ENCODE data around the gene NCKAP5L. TPM values are rescaled to one million over a fixed set of nuclear protein-coding genes. Genes with fewer than 3 reads are reported as not detected.

The NCKAP5L gene
- total RNA-seq, 1 donor from 2014 or later = 33.4 TPM

DNA sequence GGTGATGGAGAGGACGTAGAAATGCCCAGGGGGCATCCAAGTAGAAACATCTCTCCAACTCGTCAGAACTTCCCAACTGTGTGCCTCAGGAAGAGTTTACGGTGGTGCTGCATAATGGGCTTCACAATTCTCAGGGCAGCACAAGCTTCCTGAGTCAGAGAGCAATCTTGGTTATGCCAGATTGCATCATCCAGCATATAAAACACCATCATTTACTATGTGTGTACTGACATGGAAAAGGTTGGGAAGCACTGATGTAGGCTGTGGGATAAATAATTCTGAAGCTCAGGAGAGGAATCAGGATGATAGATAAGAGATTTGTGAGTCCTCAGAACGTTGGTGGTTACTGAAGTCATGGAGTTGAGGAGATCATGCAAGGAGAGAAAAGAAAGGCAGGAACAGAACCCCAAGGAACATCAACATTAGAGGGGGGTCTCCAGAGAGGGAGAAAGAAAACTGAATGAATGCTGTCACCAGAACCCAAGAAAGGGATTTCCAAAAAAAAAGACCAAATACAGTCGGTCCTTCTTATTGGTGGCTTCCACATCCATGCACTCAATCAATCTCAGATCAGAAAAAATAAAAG lies 4.7 kb upstream of the NCKAP5L start:
- H3K36me3 ChIP-seq = no peaks in the 10 kb centered on the region
- intact Hi-C loops (cut with DNase I) = no loop called here
- TF ChIP-seq, protein P1, sequence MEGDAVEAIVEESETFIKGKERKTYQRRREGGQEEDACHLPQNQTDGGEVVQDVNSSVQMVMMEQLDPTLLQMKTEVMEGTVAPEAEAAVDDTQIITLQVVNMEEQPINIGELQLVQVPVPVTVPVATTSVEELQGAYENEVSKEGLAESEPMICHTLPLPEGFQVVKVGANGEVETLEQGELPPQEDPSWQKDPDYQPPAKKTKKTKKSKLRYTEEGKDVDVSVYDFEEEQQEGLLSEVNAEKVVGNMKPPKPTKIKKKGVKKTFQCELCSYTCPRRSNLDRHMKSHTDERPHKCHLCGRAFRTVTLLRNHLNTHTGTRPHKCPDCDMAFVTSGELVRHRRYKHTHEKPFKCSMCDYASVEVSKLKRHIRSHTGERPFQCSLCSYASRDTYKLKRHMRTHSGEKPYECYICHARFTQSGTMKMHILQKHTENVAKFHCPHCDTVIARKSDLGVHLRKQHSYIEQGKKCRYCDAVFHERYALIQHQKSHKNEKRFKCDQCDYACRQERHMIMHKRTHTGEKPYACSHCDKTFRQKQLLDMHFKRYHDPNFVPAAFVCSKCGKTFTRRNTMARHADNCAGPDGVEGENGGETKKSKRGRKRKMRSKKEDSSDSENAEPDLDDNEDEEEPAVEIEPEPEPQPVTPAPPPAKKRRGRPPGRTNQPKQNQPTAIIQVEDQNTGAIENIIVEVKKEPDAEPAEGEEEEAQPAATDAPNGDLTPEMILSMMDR (IDR thresholded peaks at IDR 0.05) = no peak

DNA sequence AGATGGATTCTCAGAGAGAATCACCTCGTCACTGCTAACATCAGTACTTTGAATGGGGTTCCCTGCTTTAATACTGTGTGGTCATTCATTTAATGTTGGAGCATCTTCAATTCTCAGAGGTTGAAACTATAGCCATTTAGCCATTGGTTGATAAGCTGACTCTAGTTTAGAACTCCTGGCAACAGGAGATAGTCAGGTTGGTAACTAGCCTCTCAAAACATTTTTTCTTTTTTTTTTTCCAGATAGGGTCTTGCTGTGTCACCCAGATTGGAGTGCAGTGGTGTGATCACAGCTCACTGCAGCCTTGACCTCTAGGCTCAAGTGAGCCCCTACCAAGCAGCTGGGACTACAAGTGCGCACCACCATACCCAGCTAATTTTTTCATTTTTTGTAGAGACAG lies 3.5 kb upstream of the NCKAP5L start:
- H3K9me3 ChIP-seq = no peaks in the 10 kb centered on the region
- H3K27me3 ChIP-seq = no peaks in the 10 kb centered on the region
- DNase-seq (ENCODE audit: low spot score in 2 of 2) = no peak
- TF ChIP-seq, protein P1 (IDR thresholded peaks at IDR 0.05) = no peak
- H3K4me1 ChIP-seq = peaks cover 2 to 10% of the 10 kb centered on the region in 2 donors
- intact Hi-C loops (cut with DNase I) = no loop called here
- no peak overlapping the region for H3K4me3 ChIP-seq
- no peaks in the 10 kb centered on the region for H3K36me3 ChIP-seq
- no peak overlapping the region for H3K27ac ChIP-seq

More for the DNA sequence above, 4.7 kb upstream of the NCKAP5L start:
- peaks cover 0 to 6% of the 10 kb centered on the region in 2 donors for H3K4me1 ChIP-seq
- no peaks in the 10 kb centered on the region for H3K9me3 ChIP-seq
- no peak overlapping the region for H3K4me3 ChIP-seq
- no peak overlapping the region for H3K27ac ChIP-seq
- H3K27me3 ChIP-seq = no peaks in the 10 kb centered on the region
- DNase-seq (ENCODE audit: low spot score in 2 of 2) = no peak

DNA sequence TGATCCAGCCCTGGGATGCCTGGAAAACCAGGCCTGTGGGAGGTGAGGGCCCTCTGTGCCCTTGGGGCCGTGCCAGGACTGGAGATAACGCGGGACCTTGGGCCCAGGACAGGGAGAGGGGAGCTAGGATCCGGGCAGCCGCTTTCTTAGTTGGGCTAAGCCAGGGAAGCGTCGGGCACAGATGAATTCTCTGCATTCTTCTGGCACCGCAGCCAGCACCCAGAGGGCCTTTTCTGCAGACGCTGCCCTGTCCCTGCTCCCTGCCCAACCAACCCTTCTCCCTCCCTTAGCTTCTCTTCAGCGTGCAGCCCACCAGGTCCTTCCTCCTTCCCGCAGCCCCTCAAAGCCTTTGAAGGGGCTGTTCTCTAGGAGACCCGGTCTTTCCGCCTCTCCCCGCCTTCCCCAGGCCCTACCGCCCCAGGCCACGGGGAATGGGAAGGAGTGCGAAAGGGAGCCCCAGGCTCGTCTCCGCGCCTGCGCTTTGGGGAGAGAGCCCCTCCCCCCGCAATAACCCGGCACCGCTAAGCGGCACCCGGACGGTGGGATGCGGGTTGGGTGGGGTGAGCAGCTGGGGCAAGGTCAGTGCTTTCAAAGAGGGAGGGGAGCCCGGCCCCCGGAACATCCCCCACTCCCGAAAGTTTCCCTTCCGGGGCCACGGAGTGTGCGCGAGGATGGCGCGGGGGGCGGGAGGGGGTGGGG lies 663 bp downstream of the NCKAP5L start:
- H3K4me1 ChIP-seq = peaks cover 5 to 28% of the 10 kb centered on the region in 2 donors

DNA sequence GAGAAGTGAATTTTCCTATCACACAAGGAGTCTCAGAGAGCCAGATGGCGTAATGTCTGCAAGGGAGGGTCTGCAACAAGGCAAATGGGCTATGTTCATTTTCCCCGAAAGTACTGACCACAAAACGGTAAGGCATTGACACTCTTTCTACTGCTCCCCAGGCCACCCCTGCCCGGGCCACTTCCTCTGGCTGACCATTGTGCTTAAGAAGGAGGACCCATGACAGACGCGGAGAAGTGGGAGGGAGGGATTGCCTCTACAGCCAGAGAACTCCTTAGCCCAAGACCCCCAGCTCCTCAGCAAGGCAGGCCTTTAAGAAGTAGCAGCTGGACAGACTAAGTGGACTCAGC lies 1.2 kb downstream of the NCKAP5L start:
- peaks cover 5 to 28% of the 10 kb centered on the region in 2 donors for H3K4me1 ChIP-seq
- TF ChIP-seq, protein P1 (IDR thresholded peaks at IDR 0.05) = no peak
- no peaks in the 10 kb centered on the region for H3K27me3 ChIP-seq
- H3K36me3 ChIP-seq = peaks cover 3 to 6% of the 10 kb centered on the region in 2 donors
- intact Hi-C loops (cut with DNase I) = loop anchor here (1.0 kb wide), 1 partner anchor 41 kb away; no protein-coding TSS in a partner anchor
- H3K27ac ChIP-seq = peak overlapping the region; percentile 91 to 92
- no peak for DNase-seq (ENCODE audit: low spot score in 2 of 2)
- peak overlapping the region; percentile 99 for H3K4me3 ChIP-seq
- H3K9me3 ChIP-seq = no peaks in the 10 kb centered on the region

More for the DNA sequence above, 663 bp downstream of the NCKAP5L start:
- peak in 1 of 2 donors; percentile 78 for DNase-seq (ENCODE audit: low spot score in 2 of 2)
- H3K9me3 ChIP-seq = no peaks in the 10 kb centered on the region
- peaks cover 2% of the 10 kb centered on the region in 2 donors for H3K36me3 ChIP-seq
- no peaks in the 10 kb centered on the region for H3K27me3 ChIP-seq
- H3K27ac ChIP-seq = peak overlapping the region; percentile 91 to 92
- H3K4me3 ChIP-seq = peak overlapping the region; percentile 99
- intact Hi-C loops (cut with DNase I) = loop anchor here (1.0 to 2.0 kb wide), 3 partner anchors 16 to 87 kb away; partner anchors contain the start of genes BCDIN3D and TMBIM6
- TF ChIP-seq, protein P1 (IDR thresholded peaks at IDR 0.05) = no peak

DNA sequence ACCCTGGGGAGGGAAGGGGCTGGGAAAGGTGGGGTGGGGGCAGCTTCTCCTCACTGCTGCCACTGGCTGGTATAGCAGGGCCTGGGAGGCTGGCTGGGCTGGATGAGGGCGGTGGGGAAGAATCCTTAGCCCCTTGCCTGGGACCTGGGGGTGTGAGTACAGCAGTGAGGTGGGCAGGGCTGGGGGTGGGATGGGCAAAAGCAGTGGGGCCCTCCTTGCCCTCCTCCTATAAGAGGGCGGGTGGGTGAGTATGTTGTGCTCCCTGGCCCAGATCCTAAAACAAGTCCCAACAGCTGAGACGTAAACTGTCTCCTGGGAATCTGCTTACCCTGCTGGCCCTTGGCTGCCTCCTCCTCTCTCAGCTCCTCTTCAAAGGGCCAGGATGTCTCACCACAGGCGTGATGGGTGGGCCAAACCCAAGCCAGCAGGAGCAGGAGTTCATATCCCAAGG lies 2.2 kb downstream of the NCKAP5L start:
- peaks cover 5 to 30% of the 10 kb centered on the region in 2 donors for H3K4me1 ChIP-seq
- intact Hi-C loops (cut with DNase I) = no loop called here
- H3K4me3 ChIP-seq = peak overlapping the region in 1 of 2 donors; percentile 13
- peak overlapping the region; percentile 27 to 91 for H3K27ac ChIP-seq
- no peaks in the 10 kb centered on the region for H3K9me3 ChIP-seq
- no peak for DNase-seq (ENCODE audit: low spot score in 2 of 2)
- peaks cover 3 to 7% of the 10 kb centered on the region in 2 donors for H3K36me3 ChIP-seq
- TF ChIP-seq, protein P1 (IDR thresholded peaks at IDR 0.05) = no peak
- H3K27me3 ChIP-seq = no peaks in the 10 kb centered on the region
